ENCODE measurements around the gene CERS6. TPM values are rescaled to one million over a fixed set of nuclear protein-coding genes. Genes with fewer than 3 reads are reported as not detected.

CERS6 gene
- total RNA-seq, 1 donor from 2014 or later = 14.8 TPM

DNA sequence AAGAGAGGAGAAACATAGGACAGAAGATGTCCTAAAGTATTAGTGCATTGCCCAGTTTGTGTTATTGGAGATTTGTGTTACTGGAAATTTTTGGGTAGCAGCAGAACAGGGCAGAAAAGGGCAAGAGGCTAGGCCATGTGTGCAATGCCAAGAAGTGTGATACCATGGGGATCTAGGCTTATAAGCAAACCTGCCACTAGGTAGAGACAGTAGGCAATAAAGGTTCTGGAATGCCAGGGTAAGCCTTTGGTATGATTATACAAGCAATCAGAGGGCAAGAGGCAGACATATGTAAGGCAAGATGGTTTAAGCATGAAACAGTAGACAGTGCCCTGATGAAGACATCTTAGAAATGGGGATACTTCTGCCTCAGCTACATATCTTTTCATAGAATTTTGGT lies 12.3 kb upstream of the CERS6 start:
- no peak for ATAC-seq

DNA sequence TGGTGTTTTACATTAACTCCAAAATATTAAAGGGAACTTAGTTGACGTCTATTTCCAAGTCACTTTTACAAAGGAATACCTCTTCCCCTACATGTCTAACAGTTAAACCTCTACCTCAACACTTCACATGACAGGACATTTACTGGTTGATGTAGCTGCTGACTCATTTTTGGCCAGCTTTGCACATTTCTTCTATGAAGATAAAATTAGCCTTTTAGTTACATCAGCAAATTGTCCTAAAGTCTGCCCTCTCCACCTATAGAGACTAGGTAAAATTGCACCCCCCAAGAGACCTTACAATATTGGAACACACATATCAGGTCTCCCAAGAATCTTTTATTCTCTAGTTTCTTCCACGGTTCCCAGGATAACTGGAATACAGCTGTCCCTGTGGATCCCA lies 10.1 kb upstream of the CERS6 start:
- no peak for ATAC-seq

DNA sequence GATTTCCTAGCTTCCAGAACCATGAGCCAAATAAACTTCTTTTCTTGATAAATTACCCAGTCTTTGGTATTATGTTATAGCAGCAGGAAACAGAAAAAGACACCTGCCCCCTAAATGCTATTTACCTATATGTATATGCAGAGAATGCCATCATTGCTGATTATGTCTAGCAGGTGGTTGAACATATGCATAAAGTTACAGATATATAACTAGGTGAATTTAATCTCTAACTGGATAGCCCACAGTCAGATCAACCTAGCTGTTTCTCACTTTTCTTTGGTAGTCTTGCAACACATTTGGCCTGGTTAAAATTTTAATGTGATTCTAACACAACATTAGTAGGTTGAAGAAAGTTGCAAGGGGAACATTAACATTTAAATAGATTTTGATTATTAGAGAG lies 7.1 kb upstream of the CERS6 start:
- no peak for ATAC-seq

DNA sequence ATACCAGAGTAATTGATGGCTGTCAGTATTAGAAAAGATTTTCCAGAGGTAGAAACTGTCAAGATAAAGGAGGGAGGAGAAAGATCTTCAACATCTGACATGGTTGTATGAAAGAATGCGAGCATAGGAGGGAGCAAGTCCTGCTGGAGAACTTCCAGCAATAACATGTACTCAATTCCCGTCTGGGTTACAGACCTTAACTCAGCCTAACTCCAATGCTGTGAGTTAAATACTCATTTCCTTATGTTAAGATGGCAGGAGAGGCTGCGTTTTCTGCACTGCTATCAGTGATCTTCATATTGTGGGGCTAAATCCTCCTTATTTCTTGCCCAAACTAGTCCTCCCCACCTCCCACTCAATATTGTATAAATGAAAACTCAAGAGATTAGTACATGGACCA lies 6.7 kb upstream of the CERS6 start:
- ATAC-seq = no peak

DNA sequence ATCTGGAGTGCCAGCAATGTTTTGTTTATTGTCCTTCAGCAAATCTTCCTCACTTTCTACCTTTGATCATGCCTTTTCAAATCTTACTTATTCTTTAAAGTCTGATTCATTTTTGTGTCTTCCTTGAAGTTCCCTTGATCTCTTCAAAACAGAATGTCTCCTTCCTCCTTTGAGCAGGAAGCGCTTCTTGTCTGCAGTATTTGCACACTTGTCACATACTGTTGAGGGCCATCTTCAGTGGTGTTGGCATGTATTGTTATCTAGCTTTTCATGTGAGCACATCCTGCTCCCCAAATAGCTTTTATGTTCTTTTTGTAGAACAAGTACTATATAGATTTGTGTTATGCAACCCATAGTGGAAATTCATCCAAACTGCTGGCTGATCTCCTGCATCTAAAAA lies 5.9 kb upstream of the CERS6 start:
- no peak for ATAC-seq

DNA sequence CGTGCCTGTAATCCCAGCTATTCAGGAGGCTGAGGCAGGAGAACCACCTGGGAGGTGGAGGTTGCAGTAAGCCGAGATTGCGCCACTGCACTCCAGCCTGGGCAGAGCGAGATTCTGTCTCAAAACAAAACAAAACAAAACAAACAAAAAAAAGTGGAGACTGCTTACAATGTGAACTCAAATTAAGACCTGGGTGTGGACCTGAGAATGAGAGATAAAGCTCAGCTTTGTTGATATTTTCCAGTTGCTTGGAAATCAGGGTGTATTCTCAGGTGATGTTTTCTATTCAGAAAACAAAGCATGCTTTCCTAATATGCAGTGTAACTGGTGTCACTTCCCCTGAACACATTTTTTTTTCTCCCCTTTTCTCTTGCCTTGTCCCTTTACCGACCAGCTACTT lies 5.3 kb upstream of the CERS6 start:
- no peak for ATAC-seq

DNA sequence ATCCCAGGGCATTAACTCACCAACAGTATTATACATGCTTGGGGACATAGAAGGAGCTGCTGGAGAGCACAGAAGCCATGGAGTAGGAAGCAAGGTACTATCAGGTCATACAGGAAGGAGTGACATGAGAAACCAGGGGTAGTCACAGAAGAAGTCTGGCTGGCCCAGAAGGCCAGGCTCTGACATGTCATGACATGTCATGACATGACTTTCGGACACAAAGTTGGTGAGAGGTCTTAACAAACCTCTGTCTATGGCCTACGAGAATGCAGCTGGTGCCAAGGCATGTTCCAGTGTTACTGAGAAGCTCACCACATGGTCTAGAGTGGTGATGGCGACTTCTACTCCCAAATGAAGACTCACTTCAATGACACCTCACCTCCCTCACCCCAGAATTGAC lies 3.3 kb upstream of the CERS6 start:
- ATAC-seq = peak; percentile 46

DNA sequence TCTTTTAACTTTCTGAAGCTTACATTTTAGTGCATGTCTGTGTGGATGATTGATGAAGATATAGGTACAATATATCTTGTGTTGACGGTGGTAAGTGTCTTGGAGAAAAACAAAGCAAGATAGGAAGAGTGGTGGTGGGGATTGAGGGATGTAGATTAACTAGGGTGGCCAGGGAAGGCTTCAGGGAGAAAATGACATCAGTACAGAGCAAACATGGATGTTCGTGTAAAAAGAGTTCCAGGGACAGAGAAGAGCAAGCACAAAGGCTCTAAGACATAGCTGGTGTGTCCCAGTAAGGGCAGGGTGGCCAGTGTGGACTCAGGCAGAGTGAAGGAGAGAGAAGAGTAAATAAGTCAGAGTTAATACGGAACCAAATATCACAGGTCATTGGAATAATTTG lies 2.7 kb upstream of the CERS6 start:
- no peak for ATAC-seq

DNA sequence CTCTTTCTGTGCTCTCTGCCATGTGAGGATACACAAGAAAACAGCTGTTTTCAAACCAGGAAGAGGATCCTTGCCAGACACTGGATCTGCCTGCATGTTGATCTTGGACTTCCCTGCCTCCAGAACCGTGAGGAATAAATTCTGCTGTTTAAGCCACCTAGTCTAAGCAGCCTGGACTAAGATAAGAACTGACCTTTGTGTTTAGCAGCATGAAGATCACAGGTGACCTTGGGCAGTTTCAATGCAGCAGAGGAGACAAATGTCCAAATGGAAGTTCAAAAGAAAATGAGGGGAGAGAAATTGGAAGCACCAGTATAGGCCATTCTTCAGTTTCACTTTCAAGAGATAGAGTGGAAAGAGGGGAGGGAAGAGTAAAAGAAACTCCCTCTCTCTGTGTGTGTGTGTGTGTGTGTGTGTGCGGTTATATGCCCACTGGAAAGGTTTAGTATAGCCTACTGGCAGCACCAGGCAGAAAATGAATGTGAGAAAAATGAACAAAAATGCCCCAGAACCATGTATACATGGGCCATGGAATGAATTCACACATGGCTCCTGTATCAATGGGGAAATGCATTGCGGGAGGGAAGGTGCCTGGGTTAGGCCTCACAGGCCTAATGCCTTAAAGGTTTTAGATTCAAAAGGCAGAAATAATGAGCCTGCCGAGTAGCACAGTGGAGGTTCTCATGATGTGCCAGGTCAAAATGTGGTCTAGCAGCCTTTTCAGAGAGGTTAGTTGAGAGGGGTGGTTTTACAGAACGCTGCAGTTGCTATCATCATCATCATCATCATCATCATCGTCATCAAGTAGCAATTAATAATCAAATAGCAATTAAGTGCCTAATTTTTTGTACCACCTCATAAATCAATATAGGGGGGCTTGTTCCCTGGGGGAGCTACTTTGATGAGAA lies 1.1 kb upstream of the CERS6 start:
- ATAC-seq = no peak

DNA sequence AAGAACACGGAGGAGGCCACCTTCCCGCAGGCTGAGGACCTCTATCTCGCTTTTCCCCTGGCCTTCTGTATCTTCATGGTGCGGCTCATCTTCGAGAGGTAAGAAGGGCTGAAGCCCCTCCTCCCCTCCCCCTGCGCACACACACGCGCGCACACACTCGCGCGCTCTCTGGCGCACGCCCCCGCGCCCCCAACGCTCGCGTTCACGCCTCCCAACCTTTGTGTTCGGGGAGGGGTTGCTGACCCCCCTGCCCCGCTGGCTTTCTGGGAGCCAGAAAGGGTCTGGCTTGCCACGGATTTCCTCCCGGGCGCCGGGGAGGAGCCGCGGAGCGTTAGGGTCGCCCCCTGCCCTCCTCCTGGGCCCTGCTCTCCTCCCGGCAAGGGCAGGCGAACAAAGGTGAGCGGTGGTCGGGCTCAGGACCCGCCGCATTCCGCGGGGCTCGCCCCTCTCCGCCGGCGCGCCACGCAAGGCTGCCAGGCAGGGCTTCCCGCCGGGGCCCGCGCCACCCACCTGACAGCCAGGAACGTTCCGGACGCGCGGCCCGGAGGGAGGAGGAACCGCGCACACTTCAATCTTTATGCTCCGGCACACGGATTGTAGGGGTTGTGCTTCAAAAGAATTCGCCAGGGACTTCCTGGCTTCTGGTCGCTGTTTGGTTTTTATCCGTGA lies 583 bp downstream of the CERS6 start:
- ATAC-seq = peak; percentile 35

DNA sequence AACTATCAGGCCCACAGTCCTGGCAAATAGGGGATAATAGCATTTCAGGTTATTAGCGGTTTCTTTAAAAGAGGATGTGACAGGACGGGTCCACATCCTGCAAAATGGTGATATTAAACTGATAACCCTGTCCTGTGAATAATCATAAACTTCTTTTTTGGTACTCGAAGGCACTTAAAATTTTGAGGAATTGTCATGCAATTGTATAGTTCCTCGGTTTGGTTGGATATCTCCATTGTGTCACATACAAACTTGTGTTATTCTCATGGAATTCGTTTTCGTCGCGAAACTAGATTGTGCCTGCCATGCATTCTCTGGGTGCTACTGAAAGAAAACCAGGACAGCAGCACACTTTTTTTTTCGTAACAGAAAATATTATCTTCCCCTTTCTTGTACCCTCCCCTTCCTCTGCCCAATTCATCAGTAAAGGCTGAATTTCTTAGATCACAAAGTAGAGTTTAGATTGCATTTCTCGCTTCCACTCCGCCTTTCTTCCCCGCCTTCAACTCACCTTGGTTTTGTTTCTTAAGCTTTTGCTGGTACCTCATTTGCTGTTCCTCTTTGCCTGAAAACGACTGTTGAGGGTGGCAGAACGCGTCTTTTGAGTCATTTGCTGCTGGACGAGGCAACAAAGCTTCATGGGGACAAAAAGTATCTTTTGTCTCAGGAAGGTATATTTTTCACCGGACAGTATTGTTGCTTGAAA lies 1.3 kb downstream of the CERS6 start:
- no peak for ATAC-seq

DNA sequence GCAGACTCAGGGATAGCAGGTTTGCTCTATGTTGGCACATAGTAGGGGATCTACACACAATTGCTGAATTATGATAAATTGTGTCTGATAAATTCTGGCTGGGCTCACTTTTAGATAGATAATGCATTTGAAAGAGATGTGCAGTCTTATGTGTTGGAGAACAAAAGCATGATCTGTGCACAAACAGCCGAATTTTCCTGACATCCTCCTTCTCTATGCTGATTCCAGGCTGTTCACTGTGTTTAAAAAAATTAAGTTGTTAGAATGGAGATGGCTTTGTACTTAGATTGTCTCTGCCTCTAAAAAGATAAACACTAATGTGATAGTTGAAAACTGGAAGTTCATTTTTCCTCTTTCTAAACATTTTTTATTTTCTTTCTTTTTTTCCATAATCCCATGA lies 2.1 kb downstream of the CERS6 start:
- no peak for ATAC-seq

DNA sequence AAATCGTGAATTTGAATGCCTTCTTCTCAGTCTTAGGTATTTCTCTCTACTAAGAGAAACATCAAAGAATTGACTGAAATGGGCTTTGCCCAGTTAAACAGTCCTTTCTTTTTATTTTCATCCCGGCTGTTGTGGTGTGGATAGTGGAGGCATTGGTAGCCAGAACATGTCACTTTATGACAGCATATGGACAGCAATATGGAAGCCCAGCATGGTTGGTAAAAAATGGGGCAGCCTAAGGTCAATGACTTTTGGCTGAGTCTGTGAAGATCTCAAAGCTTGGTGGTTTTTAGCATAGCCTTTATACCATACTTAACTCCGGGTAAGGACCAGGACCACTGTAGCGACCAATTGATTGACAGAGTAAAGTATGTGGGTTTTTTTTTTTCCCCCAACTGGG lies 3.2 kb downstream of the CERS6 start:
- no peak for ATAC-seq

DNA sequence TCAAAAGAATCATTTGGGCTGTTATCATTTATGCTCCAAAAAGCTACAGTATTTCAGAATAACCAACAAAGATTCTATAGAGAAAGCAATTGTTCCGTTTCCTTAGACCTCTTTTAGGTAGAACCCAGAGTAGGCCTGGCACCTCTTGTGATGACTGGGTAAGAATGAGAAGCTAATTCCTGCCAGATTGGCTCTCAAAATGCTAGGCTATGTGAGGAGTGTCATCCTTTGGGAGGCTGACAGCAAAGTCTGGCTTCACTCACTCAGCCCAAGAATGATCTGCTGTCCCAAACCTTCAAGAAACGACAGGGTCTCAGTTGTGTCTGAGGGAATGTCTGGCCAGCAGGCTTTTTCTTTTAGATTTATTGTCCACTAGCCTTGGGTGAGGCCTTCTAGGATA lies 4.5 kb downstream of the CERS6 start:
- ATAC-seq = no peak

DNA sequence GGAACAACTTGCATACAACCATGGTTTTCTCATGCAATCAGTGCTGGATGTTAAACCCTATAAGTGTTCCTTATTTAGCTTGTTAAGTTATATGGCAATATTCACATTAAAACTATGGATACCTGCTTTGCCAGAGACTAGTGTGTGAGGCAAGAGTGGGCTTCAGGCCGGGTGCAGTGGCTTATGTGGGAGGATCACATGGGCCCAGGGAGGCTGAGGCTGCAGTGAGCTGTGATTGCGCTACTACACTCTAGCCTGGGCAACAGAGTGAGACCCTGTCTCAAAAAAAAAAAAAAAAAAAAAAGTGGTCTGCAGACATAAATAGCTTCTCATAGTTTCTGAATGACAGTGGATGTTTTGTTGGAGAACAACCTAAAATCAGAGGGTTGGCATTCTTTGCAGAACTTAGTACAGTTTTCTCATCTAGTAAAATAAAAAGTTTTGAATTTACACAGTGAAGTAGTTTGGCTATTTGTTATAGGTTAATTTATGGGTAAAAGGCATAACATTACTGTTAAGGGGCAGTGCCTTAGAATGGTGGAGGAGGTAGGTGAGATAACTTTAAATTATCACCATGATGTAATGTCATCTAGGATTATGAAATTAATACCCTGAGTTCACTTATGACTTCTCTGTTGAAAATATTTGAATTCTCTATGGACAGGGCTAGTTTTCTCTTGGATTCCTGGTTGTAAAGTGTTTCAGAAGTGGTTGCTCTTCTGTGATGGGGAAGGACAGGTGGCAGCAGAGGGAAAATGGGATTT lies 5.3 kb downstream of the CERS6 start:
- ATAC-seq = no peak

DNA sequence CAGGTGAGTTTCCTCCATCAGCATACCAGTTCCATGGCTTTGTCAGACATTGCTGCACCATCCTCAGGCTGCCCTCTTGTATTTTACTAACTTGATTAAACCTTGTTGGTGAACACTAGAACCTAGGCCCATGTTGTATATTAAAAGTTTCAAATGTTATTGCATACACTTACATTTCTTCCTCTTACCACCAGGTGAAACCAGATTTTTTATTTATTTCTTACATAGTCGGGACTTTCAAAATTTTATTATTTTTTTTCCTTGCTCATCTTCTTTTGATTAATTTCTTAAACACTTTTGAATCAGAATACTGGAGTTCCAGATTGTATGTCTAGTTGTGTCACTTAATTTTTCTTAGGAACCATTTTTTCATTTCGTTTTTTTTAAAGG lies 5.9 kb downstream of the CERS6 start:
- ATAC-seq = no peak

DNA sequence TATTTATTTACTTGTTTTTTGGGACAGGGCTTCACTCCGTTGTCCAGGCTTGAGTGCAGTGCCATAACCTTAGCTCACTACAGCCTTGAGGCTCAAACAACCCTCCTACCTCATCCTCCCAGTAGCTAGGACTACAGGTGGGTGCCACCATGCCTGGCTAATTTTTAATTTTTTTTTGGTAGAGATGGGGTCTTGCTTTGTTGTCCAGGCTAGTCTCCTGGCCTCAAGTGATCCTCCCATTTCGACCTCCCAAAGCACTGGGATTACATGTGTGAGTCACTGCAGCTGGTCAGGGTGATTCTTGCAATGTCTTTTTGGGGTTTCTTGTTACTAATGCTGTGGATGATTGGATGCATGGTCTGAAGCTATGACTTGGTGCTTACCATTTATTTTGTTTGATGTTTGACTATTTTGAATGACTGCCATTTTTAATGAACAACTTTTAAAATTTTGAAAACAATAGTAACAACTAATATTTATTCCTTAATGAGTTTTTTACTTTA lies 6.5 kb downstream of the CERS6 start:
- ATAC-seq = no peak

DNA sequence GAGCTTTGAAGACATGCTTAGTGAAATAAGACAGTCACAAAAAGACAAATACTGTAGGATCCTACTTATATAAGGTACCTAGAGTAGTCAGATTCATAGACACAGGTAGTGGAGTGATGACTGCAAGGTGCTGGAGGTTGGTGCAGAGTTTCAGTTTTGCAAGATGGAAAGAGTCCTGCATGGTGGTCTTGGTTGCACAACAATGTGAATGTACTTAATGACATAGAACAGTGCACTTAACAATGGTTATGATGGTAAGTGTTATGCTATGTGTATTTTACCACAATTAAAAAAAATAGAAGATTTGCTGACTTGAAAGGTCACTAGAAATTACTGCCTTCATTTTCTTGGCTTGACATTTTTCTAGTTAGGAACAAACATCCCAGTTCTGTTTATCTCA lies 9.5 kb downstream of the CERS6 start:
- ATAC-seq = no peak

DNA sequence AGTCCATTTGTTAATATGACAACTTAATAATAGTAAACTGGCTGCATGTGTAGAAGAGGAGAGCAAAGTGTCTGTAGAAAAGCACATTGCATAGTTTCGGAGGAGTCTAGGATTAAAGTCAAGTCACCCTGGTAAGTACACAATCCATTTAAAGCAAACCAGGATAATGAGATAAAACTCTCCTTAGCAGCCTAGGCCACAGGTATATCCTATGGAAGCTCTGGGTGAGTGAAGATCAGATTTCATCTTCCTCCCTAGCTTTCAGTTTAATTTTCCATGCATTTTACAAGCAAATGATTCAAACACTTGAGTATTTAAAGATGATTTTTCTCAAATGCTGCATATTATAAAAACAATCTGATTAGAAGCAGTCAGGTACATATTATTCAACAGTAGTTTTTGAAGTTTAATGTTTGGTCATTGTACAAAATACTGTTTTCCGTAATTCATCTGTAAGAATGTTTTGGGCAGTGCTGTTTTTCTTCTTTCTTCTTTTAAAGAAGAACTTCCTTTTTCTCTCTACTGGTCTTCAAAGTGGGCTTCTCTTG lies 10.2 kb downstream of the CERS6 start:
- no peak for ATAC-seq

DNA sequence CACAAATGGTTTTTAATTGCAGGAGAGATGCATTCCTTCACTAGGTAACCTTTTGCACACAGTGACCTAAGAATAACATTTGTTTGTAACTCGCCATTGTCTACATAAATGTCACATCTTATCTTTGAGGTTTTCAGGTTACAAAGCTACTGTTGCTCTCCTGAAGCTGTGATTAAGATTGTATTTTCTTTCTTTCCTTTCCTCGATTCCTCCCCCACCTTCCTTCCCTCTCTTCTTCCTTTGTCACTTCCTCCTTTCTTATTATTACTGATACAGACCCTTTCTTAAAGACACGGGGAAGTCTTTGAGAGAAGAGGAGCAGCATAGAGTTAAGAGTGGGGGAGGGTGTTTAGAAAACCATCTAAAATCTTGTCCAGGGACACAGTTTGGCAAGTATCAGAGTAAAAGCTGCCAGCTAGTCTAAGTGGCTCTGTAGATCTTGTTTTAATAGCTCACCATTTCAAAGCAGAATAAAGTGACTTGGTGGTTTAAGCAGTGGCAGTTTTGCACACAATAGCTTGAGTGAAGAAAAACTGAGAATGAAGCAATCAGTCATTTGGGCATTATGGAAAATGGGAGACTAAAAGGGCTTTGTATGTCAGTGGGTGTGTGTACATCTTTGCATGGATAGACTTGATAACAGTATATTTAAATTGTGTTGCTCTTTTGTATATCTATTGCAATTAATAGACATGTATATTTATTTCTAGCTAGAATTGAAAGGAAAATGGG lies 10.9 kb downstream of the CERS6 start:
- ATAC-seq = no peak

DNA sequence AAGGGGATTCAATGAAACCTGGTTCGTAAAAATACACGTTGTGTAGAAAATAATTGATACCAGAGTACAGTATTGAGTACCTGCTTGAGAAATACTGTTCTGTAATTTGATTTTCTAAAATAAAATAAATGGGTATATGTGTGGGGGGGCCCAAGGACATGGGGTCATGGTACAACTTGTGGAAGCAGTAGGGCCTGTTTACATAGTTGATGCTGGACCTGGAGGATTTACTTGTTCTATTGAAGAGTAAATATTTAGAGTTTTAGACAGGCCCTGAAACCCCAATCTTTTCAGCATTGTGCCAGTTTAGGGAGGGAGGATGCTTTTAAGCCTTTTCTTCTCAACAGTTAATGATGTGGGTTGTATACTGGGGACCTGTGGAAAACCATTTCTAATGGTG lies 11.7 kb downstream of the CERS6 start:
- no peak for ATAC-seq

DNA sequence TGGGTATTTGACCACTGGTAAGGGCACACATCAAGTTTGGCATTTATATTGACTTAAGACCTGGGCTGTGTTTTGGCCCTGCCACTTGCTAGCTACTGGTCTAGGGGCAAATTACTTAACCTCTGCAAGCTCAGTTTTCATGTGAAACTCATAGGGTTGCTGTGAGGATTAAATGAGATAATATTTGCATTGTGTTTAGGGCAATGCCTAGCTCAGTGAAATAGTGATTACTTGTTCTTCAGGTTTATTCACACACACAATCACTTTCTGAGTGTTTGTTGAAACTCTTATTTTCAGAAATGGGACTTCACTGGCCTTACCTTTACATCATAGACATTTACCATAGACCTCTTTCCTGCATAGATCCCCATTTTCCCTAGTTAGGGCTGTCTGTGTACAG lies 12.3 kb downstream of the CERS6 start:
- ATAC-seq = peak; percentile 76
